Measurements from ENCODE around the gene SYNE3.

SYNE3 gene

GRCh38 chr14:95529216-95529615 lies 12.8 kb upstream of the SYNE3 start:
- Histone ChIP-seq H3K36me3 (ENCODE audit: insufficient read depth, low read depth, low read length) (peaks cover 27% of the 10 kb centered on the region; the same call in 1 of the 2 replicates), H3K9ac (ENCODE audit: low read depth, low read length) (no peak overlapping the region), H3K4me1 (ENCODE audit: insufficient read depth, low read length) (peaks cover 8% of the 10 kb centered on the region; the same call in 1 of the 2 replicates), H3K27me3 (ENCODE audit: insufficient read depth, low read length) (no peaks in the 10 kb centered on the region), H3K9me3 (ENCODE audit: insufficient read depth, low read depth, low read length) (no peaks in the 10 kb centered on the region), H3K27ac (ENCODE audit: low read length) (no peak overlapping the region), H3K4me3 (ENCODE audit: low read length) (no peak overlapping the region)

GRCh38 chr14:95527387-95528002 lies 11.0 kb upstream of the SYNE3 start:
- no peaks in the 10 kb centered on the region for H3K9me3 ChIP-seq (ENCODE audit: insufficient read depth, low read depth, low read length)
- H3K27ac ChIP-seq (ENCODE audit: low read length): no peak overlapping the region
- H3K27me3 ChIP-seq (ENCODE audit: insufficient read depth, low read length): no peaks in the 10 kb centered on the region
- H3K4me1 ChIP-seq (ENCODE audit: insufficient read depth, low read length): peaks cover 2% of the 10 kb centered on the region; the same call in 1 of the 2 replicates
- no peak overlapping the region for H3K9ac ChIP-seq (ENCODE audit: low read depth, low read length)
- H3K36me3 ChIP-seq (ENCODE audit: insufficient read depth, low read depth, low read length): peaks cover 22% of the 10 kb centered on the region; the same call in 1 of the 2 replicates
- H3K4me3 ChIP-seq (ENCODE audit: low read length): no peak overlapping the region

- Histone ChIP-seq H3K4me1 (ENCODE audit: insufficient read depth, low read length) (peaks cover 2% of the 10 kb centered on the region; the same call in 1 of the 2 replicates), H3K4me3 (ENCODE audit: low read length) (no peak overlapping the region)
These were observed 10.3 kb upstream of the SYNE3 start for GRCh38 chr14:95526483-95527386.

GRCh38 chr14:95525999-95526398 lies 9.5 kb upstream of the SYNE3 start:
- H3K9me3 ChIP-seq (ENCODE audit: insufficient read depth, low read depth, low read length): no peaks in the 10 kb centered on the region
- H3K27me3 ChIP-seq (ENCODE audit: insufficient read depth, low read length): no peaks in the 10 kb centered on the region
- H3K27ac ChIP-seq (ENCODE audit: low read length): no peak overlapping the region
- H3K4me1 ChIP-seq (ENCODE audit: insufficient read depth, low read length): peaks cover 2% of the 10 kb centered on the region; the same call in 1 of the 2 replicates
- no peak overlapping the region for H3K4me3 ChIP-seq (ENCODE audit: low read length)
- H3K36me3 ChIP-seq (ENCODE audit: insufficient read depth, low read depth, low read length): peaks cover 12% of the 10 kb centered on the region; the same call in 1 of the 2 replicates
- no peak overlapping the region for H3K9ac ChIP-seq (ENCODE audit: low read depth, low read length)

More at GRCh38 chr14:95526483-95527386, 10.3 kb upstream of the SYNE3 start:
- Histone ChIP-seq H3K27ac (ENCODE audit: low read length) (no peak overlapping the region), H3K9ac (ENCODE audit: low read depth, low read length) (no peak overlapping the region), H3K36me3 (ENCODE audit: insufficient read depth, low read depth, low read length) (peaks cover 18% of the 10 kb centered on the region; the same call in 1 of the 2 replicates), H3K9me3 (ENCODE audit: insufficient read depth, low read depth, low read length) (no peaks in the 10 kb centered on the region), H3K27me3 (ENCODE audit: insufficient read depth, low read length) (no peaks in the 10 kb centered on the region)

GRCh38 chr14:95524706-95525512 lies 8.5 kb upstream of the SYNE3 start:
- peaks cover 2% of the 10 kb centered on the region; the same call in 1 of the 2 replicates for H3K36me3 ChIP-seq (ENCODE audit: insufficient read depth, low read depth, low read length)
- no peaks in the 10 kb centered on the region for H3K9me3 ChIP-seq (ENCODE audit: insufficient read depth, low read depth, low read length)
- H3K4me3 ChIP-seq (ENCODE audit: low read length): no peak overlapping the region
- H3K4me1 ChIP-seq (ENCODE audit: insufficient read depth, low read length): peaks cover 2% of the 10 kb centered on the region; the same call in 1 of the 2 replicates
- no peak overlapping the region for H3K9ac ChIP-seq (ENCODE audit: low read depth, low read length)
- H3K27ac ChIP-seq (ENCODE audit: low read length): no peak overlapping the region
- peaks cover 2% of the 10 kb centered on the region; the same call in 1 of the 2 replicates for H3K27me3 ChIP-seq (ENCODE audit: insufficient read depth, low read length)

- H3K27me3 ChIP-seq (ENCODE audit: insufficient read depth, low read length): peaks cover 9% of the 10 kb centered on the region
- H3K9me3 ChIP-seq (ENCODE audit: insufficient read depth, low read depth, low read length): no peaks in the 10 kb centered on the region
- no peak overlapping the region for H3K9ac ChIP-seq (ENCODE audit: low read depth, low read length)
- H3K4me1 ChIP-seq (ENCODE audit: insufficient read depth, low read length): peaks cover 2% of the 10 kb centered on the region; the same call in 1 of the 2 replicates
- no peak overlapping the region for H3K4me3 ChIP-seq (ENCODE audit: low read length)
- no peak overlapping the region for H3K27ac ChIP-seq (ENCODE audit: low read length)
- H3K36me3 ChIP-seq (ENCODE audit: insufficient read depth, low read depth, low read length): no peaks in the 10 kb centered on the region
These were observed 7.5 kb upstream of the SYNE3 start for GRCh38 chr14:95523815-95524448.

GRCh38 chr14:95523051-95523814 lies 6.8 kb upstream of the SYNE3 start:
- H3K9ac ChIP-seq (ENCODE audit: low read depth, low read length): no peak overlapping the region
- peaks cover 16% of the 10 kb centered on the region for H3K27me3 ChIP-seq (ENCODE audit: insufficient read depth, low read length)
- H3K27ac ChIP-seq (ENCODE audit: low read length): no peak overlapping the region
- H3K4me1 ChIP-seq (ENCODE audit: insufficient read depth, low read length): peaks cover 2% of the 10 kb centered on the region; the same call in 1 of the 2 replicates
- H3K4me3 ChIP-seq (ENCODE audit: low read length): no peak overlapping the region
- H3K36me3 ChIP-seq (ENCODE audit: insufficient read depth, low read depth, low read length): no peaks in the 10 kb centered on the region
- H3K9me3 ChIP-seq (ENCODE audit: insufficient read depth, low read depth, low read length): no peaks in the 10 kb centered on the region

GRCh38 chr14:95522556-95522955 lies 6.1 kb upstream of the SYNE3 start:
- Histone ChIP-seq H3K9ac (ENCODE audit: low read depth, low read length) (no peak overlapping the region), H3K4me1 (ENCODE audit: insufficient read depth, low read length) (peaks cover 2% of the 10 kb centered on the region; the same call in 1 of the 2 replicates), H3K27me3 (ENCODE audit: insufficient read depth, low read length) (peaks cover 23% of the 10 kb centered on the region), H3K27ac (ENCODE audit: low read length) (no peak overlapping the region), H3K4me3 (ENCODE audit: low read length) (no peak overlapping the region), H3K9me3 (ENCODE audit: insufficient read depth, low read depth, low read length) (no peaks in the 10 kb centered on the region), H3K36me3 (ENCODE audit: insufficient read depth, low read depth, low read length) (no peaks in the 10 kb centered on the region)

GRCh38 chr14:95522116-95522515 lies 5.7 kb upstream of the SYNE3 start:
- peaks cover 28% of the 10 kb centered on the region for H3K27me3 ChIP-seq (ENCODE audit: insufficient read depth, low read length)
- H3K9ac ChIP-seq (ENCODE audit: low read depth, low read length): no peak overlapping the region
- no peaks in the 10 kb centered on the region for H3K36me3 ChIP-seq (ENCODE audit: insufficient read depth, low read depth, low read length)
- H3K4me1 ChIP-seq (ENCODE audit: insufficient read depth, low read length): peaks cover 2% of the 10 kb centered on the region; the same call in 1 of the 2 replicates
- no peak overlapping the region for H3K27ac ChIP-seq (ENCODE audit: low read length)
- H3K9me3 ChIP-seq (ENCODE audit: insufficient read depth, low read depth, low read length): no peaks in the 10 kb centered on the region
- no peak overlapping the region for H3K4me3 ChIP-seq (ENCODE audit: low read length)

GRCh38 chr14:95521001-95521400 lies 4.6 kb upstream of the SYNE3 start:
- Histone ChIP-seq H3K4me3 (ENCODE audit: low read length) (no peak overlapping the region), H3K27ac (ENCODE audit: low read length) (no peak overlapping the region), H3K27me3 (ENCODE audit: insufficient read depth, low read length) (peaks cover 35% of the 10 kb centered on the region), H3K9me3 (ENCODE audit: insufficient read depth, low read depth, low read length) (no peaks in the 10 kb centered on the region), H3K9ac (ENCODE audit: low read depth, low read length) (no peak overlapping the region), H3K4me1 (ENCODE audit: insufficient read depth, low read length) (peaks cover 2% of the 10 kb centered on the region; the same call in 1 of the 2 replicates), H3K36me3 (ENCODE audit: insufficient read depth, low read depth, low read length) (no peaks in the 10 kb centered on the region)
